Loucy (cell line): ENCODE results near the gene TRAPPC12.

Experiments used
- H2AFZ ChIP-seq: fragments of 200-600 bp; sonication (generic); 2 replicates; pipeline ENCODE4 v1.6.0; 2016; ENCODE audit warnings: antibody characterized with exemption, mild to moderate bottlenecking, low read length, moderate library complexity
- H3F3A ChIP-seq: fragments of 200-600 bp; 2 replicates; pipeline ENCODE4 v1.6.0; 2016; ENCODE audit warnings: antibody characterized with exemption, low read depth, mild to moderate bottlenecking
- H3K27me3 ChIP-seq: fragments of 200-600 bp; sonication (generic); 2 replicates; pipeline ENCODE4 v1.6.1; 2014; ENCODE audit warnings: low read length, mild to moderate bottlenecking; ENCODE audit not compliant: insufficient read depth, poor library complexity, severe bottlenecking
- H3K36me3 ChIP-seq: fragments of 200-600 bp; sonication (generic); 2 replicates; pipeline ENCODE4 v1.6.1; 2016; ENCODE audit warnings: low read length; ENCODE audit not compliant: insufficient read depth
- H3K4me1 ChIP-seq: fragments of 200-600 bp; sonication (generic); 2 replicates; pipeline ENCODE4 v1.5.1; 2014; ENCODE audit warnings: low read length, mild to moderate bottlenecking; ENCODE audit not compliant: insufficient read depth, poor library complexity, severe bottlenecking
- H3K4me2 ChIP-seq: fragments of 200-600 bp; sonication (generic); 2 replicates; pipeline ENCODE4 v1.6.0; 2014; ENCODE audit warnings: antibody characterized with exemption, low read length, low read depth, mild to moderate bottlenecking; ENCODE audit not compliant: poor library complexity, severe bottlenecking
- H3K4me3 ChIP-seq: fragments of 200-600 bp; sonication (generic); 2 replicates; pipeline ENCODE4 v1.5.1; 2014; ENCODE audit warnings: low read length, mild to moderate bottlenecking, mixed read lengths; ENCODE audit not compliant: poor library complexity, severe bottlenecking
- H3K79me2 ChIP-seq: fragments of 200-600 bp; sonication (generic); 2 replicates; pipeline ENCODE4 v1.6.1; 2014; ENCODE audit warnings: low read length; ENCODE audit not compliant: insufficient read depth
- H3K9ac ChIP-seq: fragments of 200-600 bp; sonication (generic); 2 replicates; pipeline ENCODE4 v1.6.0; 2014; ENCODE audit warnings: mild to moderate bottlenecking, low read depth, low read length, moderate library complexity; ENCODE audit not compliant: poor library complexity, severe bottlenecking
- H3K9me2 ChIP-seq: fragments of 200-600 bp; sonication (generic); replicated peaks from 2 replicates; pipeline ENCODE4 v1.6.1; 2016; ENCODE audit warnings: low read depth, low read length, mixed read lengths
- H3K9me3 ChIP-seq: fragments of 200-600 bp; sonication (generic); 2 replicates; pipeline ENCODE4 v1.6.1; 2014; ENCODE audit warnings: mild to moderate bottlenecking, antibody characterized with exemption, low read length, low read depth; ENCODE audit not compliant: insufficient read depth
- H4K20me1 ChIP-seq: fragments of 200-600 bp; sonication (generic); 2 replicates; pipeline ENCODE4 v1.6.0; 2014; ENCODE audit warnings: antibody characterized with exemption, low read length, mild to moderate bottlenecking; ENCODE audit not compliant: insufficient read depth, poor library complexity, severe bottlenecking
- CTCF ChIP-seq: fragments of 200-600 bp; sonication (generic); conservative IDR thresholded peaks from 2 replicates; pipeline ENCODE4 v1.5.1; 2014; ENCODE audit warnings: mild to moderate bottlenecking, antibody characterized with exemption, low read length
- EZH2phosphoT487 ChIP-seq: fragments of 200-600 bp; IDR thresholded peaks from 2 replicates; pipeline ENCODE4 v1.6.1; 2018; ENCODE audit warnings: antibody characterized with exemption, mild to moderate bottlenecking, moderate library complexity, borderline replicate concordance

Gene TRAPPC12

GRCh38 chr2:3440477-3440876 lies 61.0 kb downstream of the TRAPPC12 start:
- H3K36me3 ChIP-seq: peaks cover 15% of the 10 kb centered on the region; the same call in 1 of the 2 replicates
- H3K4me1 ChIP-seq: no peaks in the 10 kb centered on the region
- H3K9me3 ChIP-seq: no peaks in the 10 kb centered on the region
- H3K79me2 ChIP-seq: no peaks in the 10 kb centered on the region
- H3K4me2 ChIP-seq: no peak overlapping the region
- H3K4me3 ChIP-seq: no peak overlapping the region
- TF ChIP-seq EZH2phosphoT487 (no peak), CTCF (no peak)
- no peaks in the 10 kb centered on the region for H3K9me2 ChIP-seq
- no peak overlapping the region for H3K9ac ChIP-seq
- H2AFZ ChIP-seq: no peak overlapping the region
- H3F3A ChIP-seq: no peaks in the 10 kb centered on the region
- H4K20me1 ChIP-seq: no peaks in the 10 kb centered on the region
- no peaks in the 10 kb centered on the region for H3K27me3 ChIP-seq

GRCh38 chr2:3441465-3441864 lies 62.0 kb downstream of the TRAPPC12 start:
- no peak overlapping the region for H2AFZ ChIP-seq
- peaks cover 24% of the 10 kb centered on the region; the same call in 1 of the 2 replicates for H3K36me3 ChIP-seq
- no peak for TF ChIP-seq EZH2phosphoT487
- no peak for TF ChIP-seq CTCF
- H3K9me2 ChIP-seq: no peaks in the 10 kb centered on the region
- H3K79me2 ChIP-seq: no peaks in the 10 kb centered on the region
- no peaks in the 10 kb centered on the region for H3K27me3 ChIP-seq
- H3K9ac ChIP-seq: no peak overlapping the region
- no peaks in the 10 kb centered on the region for H3K9me3 ChIP-seq
- H4K20me1 ChIP-seq: no peaks in the 10 kb centered on the region
- no peak overlapping the region for H3K4me3 ChIP-seq
- no peaks in the 10 kb centered on the region for H3K4me1 ChIP-seq
- no peak overlapping the region for H3K4me2 ChIP-seq
- no peaks in the 10 kb centered on the region for H3F3A ChIP-seq

DNA sequence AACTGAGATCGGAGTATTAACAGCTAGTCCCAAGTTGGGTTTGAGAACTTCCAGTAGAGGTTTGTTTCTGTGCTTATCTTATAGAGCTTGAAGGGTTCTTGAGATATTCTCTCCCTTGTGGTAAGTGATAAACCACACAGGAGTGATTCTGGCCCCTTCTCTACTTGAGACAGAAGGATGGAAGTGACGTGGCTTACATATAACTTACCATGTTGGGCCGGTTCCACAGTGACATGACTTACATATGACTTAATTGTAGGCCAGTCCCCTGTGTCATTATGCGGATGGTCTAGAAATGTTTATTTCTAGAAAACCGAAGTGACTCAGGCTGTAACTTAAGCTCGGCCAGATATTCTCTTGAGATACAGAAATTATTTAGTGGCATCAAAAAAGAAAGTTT lies 62.7 kb downstream of the TRAPPC12 start:
- TF ChIP-seq CTCF: no peak
- no peak for TF ChIP-seq EZH2phosphoT487
- H3K4me2 ChIP-seq: no peak overlapping the region
- H3K27me3 ChIP-seq: no peaks in the 10 kb centered on the region
- H3K36me3 ChIP-seq: peaks cover 29% of the 10 kb centered on the region; the same call in 1 of the 2 replicates
- H3K4me1 ChIP-seq: no peaks in the 10 kb centered on the region
- no peaks in the 10 kb centered on the region for H4K20me1 ChIP-seq
- no peak overlapping the region for H3K9ac ChIP-seq
- H3K9me3 ChIP-seq: no peaks in the 10 kb centered on the region
- no peaks in the 10 kb centered on the region for H3K9me2 ChIP-seq
- no peak overlapping the region for H3K4me3 ChIP-seq
- no peaks in the 10 kb centered on the region for H3K79me2 ChIP-seq
- no peak overlapping the region for H2AFZ ChIP-seq
- no peaks in the 10 kb centered on the region for H3F3A ChIP-seq
